CD8-positive, alpha-beta memory T cell (primary cell): ENCODE data around the gene CCDC88B. TPM values are rescaled to one million over a fixed set of nuclear protein-coding genes. Genes with fewer than 3 reads are reported as not detected.

Source experiments
- CTCF ChIA-PET: fragments of 350-600 bp; sonication (Branson Sonifier 250); formaldehyde crosslinking; loops from one replicate; lab custom pipeline; 2021; ENCODE audit warnings: antibody characterized with exemption; lab: Charles Lee
- POLR2A ChIA-PET: fragments of 350-600 bp; sonication (Branson Sonifier 250); formaldehyde crosslinking; loops from one replicate; lab custom pipeline; 2021; ENCODE audit warnings: antibody characterized with exemption; lab: Charles Lee
- DNase-seq, 5 donors: peaks; one replicate each; pipeline versions ENCODE4 v3.0.0 to v3.0.0-alpha.2; 2020 to 2022; ENCODE audit warnings: mixed read lengths in 1 of 5
- H3K27ac ChIP-seq: one replicate; pipeline ENCODE4 v1.7.0; 2013; ENCODE audit warnings: low read depth, mild to moderate bottlenecking, low read length, moderate library complexity
- H3K27me3 ChIP-seq: 2 replicates; pipeline ENCODE4 v1.7.0; 2013; ENCODE audit warnings: low read length, mild to moderate bottlenecking; ENCODE audit not compliant: insufficient read depth, poor library complexity, severe bottlenecking
- H3K36me3 ChIP-seq: 2 replicates; pipeline ENCODE4 v1.7.0; 2013; ENCODE audit warnings: mild to moderate bottlenecking, low read length, moderate library complexity; ENCODE audit not compliant: insufficient read depth
- H3K4me1 ChIP-seq: 2 replicates; pipeline ENCODE4 v1.7.0; 2013; ENCODE audit warnings: mild to moderate bottlenecking, low read length, moderate library complexity; ENCODE audit not compliant: insufficient read depth
- H3K4me3 ChIP-seq: 2 replicates; pipeline ENCODE4 v1.7.0; 2013; ENCODE audit warnings: mild to moderate bottlenecking, low read length
- H3K9me3 ChIP-seq: 2 replicates; pipeline ENCODE4 v1.7.0; 2013; ENCODE audit warnings: mild to moderate bottlenecking, low read length
- H3K27ac Mint-ChIP-seq, 8 donors: one replicate each; pipeline ENCODE4 v1.8.0; 2020 to 2021; ENCODE audit warnings: mixed read lengths in 8 of 8, mild to moderate bottlenecking in 6 of 8, inconsistent platforms in 3 of 8, moderate library complexity in 3 of 8
- H3K27me3 Mint-ChIP-seq, 2 donors: one replicate each; pipeline ENCODE4 v1.8.0; 2020 to 2021; ENCODE audit warnings: mixed read lengths in 2 of 2, mild to moderate bottlenecking in 1 of 2, moderate library complexity in 1 of 2
- H3K36me3 Mint-ChIP-seq, 3 donors: one replicate each; pipeline ENCODE4 v1.8.0; 2020 to 2021; ENCODE audit warnings: mixed read lengths in 3 of 3, inconsistent platforms in 1 of 3, mild to moderate bottlenecking in 1 of 3
- H3K4me1 Mint-ChIP-seq, 3 donors: one replicate each; pipeline ENCODE4 v1.8.0; 2020 to 2021; ENCODE audit warnings: mixed read lengths in 3 of 3, inconsistent platforms in 1 of 3, mild to moderate bottlenecking in 1 of 3
- H3K4me3 Mint-ChIP-seq, 7 donors: one replicate each; pipeline ENCODE4 v1.8.0; 2020 to 2021; ENCODE audit warnings: mixed read lengths in 7 of 7, mild to moderate bottlenecking in 6 of 7, moderate library complexity in 4 of 7, inconsistent platforms in 2 of 7
- H3K9me3 Mint-ChIP-seq, 5 donors: one replicate each; pipeline ENCODE4 v1.8.0; 2020 to 2022; ENCODE audit warnings: mixed read lengths in 5 of 5, mild to moderate bottlenecking in 3 of 5, moderate library complexity in 2 of 5, inconsistent platforms in 1 of 5
- polyA plus RNA-seq: library from polyadenylated mRNA; unstranded; fragments of 300-500 nt; fragmentation: Illumina TruSeq; gene quantifications from one replicate; pipeline ENCODE4 v1.2.3, GENCODE V29; 2021
- total RNA-seq, 2 experiments: library from RNA; stranded (reverse); gene quantifications; one replicate each; pipeline ENCODE4 v1.2.3, GENCODE V29; 2021

CCDC88B gene
- total and polyA plus RNA-seq, 3 experiments from 2014 or later: 45.6 to 105 (median 101) TPM

GRCh38 chr11:64294774-64295173, 45.2 kb upstream of the CCDC88B start:
- CTCF ChIA-PET: interaction anchor here (1.9 kb wide), 1 partner anchor 90 kb away, joined by 8 read pairs; no protein-coding TSS in a partner anchor
- H3K27me3 Mint-ChIP-seq: peaks cover 64 to 73% of the 10 kb centered on the region in 2 donors

GRCh38 chr11:64295760-64296159, 44.2 kb upstream of the CCDC88B start:
- DNase-seq: no peak
- no peak overlapping the region for H3K4me3 ChIP-seq
- H3K36me3 Mint-ChIP-seq: no peaks in the 10 kb centered on the region
- H3K9me3 ChIP-seq: no peaks in the 10 kb centered on the region
- H3K27ac Mint-ChIP-seq: no peak overlapping the region
- peaks cover 12 to 29% (median 14%) of the 10 kb centered on the region in 3 donors for H3K4me1 Mint-ChIP-seq
- no peaks in the 10 kb centered on the region for H3K36me3 ChIP-seq
- ChIA-PET POLR2A (interaction anchor here (0.6 kb wide), 1 partner anchor 10 kb away, joined by 7 read pairs; the partner anchor contains the start of gene GPR137), CTCF (interaction anchor here (1.9 kb wide), 1 partner anchor 91 kb away, joined by 8 read pairs; no protein-coding TSS in a partner anchor)
- peaks cover 76% of the 10 kb centered on the region for H3K27me3 ChIP-seq
- peaks cover 66 to 78% of the 10 kb centered on the region in 2 donors for H3K27me3 Mint-ChIP-seq
- no peak overlapping the region for H3K4me3 Mint-ChIP-seq
- H3K27ac ChIP-seq: no peak overlapping the region
- peaks cover 0 to 2% (median 0%) of the 10 kb centered on the region in 5 donors for H3K9me3 Mint-ChIP-seq
- peaks cover 13% of the 10 kb centered on the region for H3K4me1 ChIP-seq

More at GRCh38 chr11:64294774-64295173, 45.2 kb upstream of the CCDC88B start:
- H3K36me3 Mint-ChIP-seq: no peaks in the 10 kb centered on the region
- peaks cover 3 to 22% (median 8%) of the 10 kb centered on the region in 3 donors for H3K4me1 Mint-ChIP-seq
- POLR2A ChIA-PET: interaction anchor here (0.6 kb wide), 1 partner anchor 9 kb away, joined by 7 read pairs; the partner anchor contains the start of gene GPR137
- no peak overlapping the region for H3K27ac Mint-ChIP-seq
- H3K4me1 ChIP-seq: peaks cover 3% of the 10 kb centered on the region
- peaks cover 0 to 2% (median 0%) of the 10 kb centered on the region in 5 donors for H3K9me3 Mint-ChIP-seq
- H3K4me3 ChIP-seq: no peak overlapping the region
- H3K27me3 ChIP-seq: peaks cover 72% of the 10 kb centered on the region
- no peak for DNase-seq
- no peaks in the 10 kb centered on the region for H3K36me3 ChIP-seq
- H3K27ac ChIP-seq: no peak overlapping the region
- peak overlapping the region in 1 of 7 donors; percentile 57 for H3K4me3 Mint-ChIP-seq
- no peaks in the 10 kb centered on the region for H3K9me3 ChIP-seq

- no peaks in the 10 kb centered on the region for H3K9me3 Mint-ChIP-seq
- no peaks in the 10 kb centered on the region for H3K9me3 ChIP-seq
- H3K4me1 ChIP-seq: peaks cover 15% of the 10 kb centered on the region
- H3K36me3 ChIP-seq: no peaks in the 10 kb centered on the region
- peaks cover 15 to 31% (median 17%) of the 10 kb centered on the region in 3 donors for H3K4me1 Mint-ChIP-seq
- H3K4me3 ChIP-seq: no peak overlapping the region
- H3K27me3 Mint-ChIP-seq: peaks cover 67 to 79% of the 10 kb centered on the region in 2 donors
- no peak overlapping the region for H3K27ac Mint-ChIP-seq
- H3K36me3 Mint-ChIP-seq: no peaks in the 10 kb centered on the region
- DNase-seq: no peak
- CTCF ChIA-PET: interaction anchor here (1.9 kb wide), 1 partner anchor 91 kb away, joined by 8 read pairs; no protein-coding TSS in a partner anchor
- POLR2A ChIA-PET: no interaction called here
- no peak overlapping the region for H3K4me3 Mint-ChIP-seq
- peaks cover 74% of the 10 kb centered on the region for H3K27me3 ChIP-seq
- H3K27ac ChIP-seq: no peak overlapping the region
These were observed 43.8 kb upstream of the CCDC88B start for GRCh38 chr11:64296236-64296635.

GRCh38 chr11:64296830-64297698, 42.9 kb upstream of the CCDC88B start:
- Mint-ChIP-seq H3K4me3 (no peak overlapping the region), H3K4me1 (peaks cover 15 to 35% (median 17%) of the 10 kb centered on the region in 3 donors), H3K27ac (peak overlapping the region in 3 of 8 donors; percentile 5 to 70 (median 31)), H3K27me3 (peaks cover 71 to 82% of the 10 kb centered on the region in 2 donors), H3K9me3 (no peaks in the 10 kb centered on the region), H3K36me3 (no peaks in the 10 kb centered on the region)
- Histone ChIP-seq H3K9me3 (no peaks in the 10 kb centered on the region), H3K27ac (no peak overlapping the region), H3K36me3 (no peaks in the 10 kb centered on the region), H3K4me1 (peaks cover 15% of the 10 kb centered on the region), H3K4me3 (no peak overlapping the region), H3K27me3 (peaks cover 80% of the 10 kb centered on the region)
- DNase-seq: no peak
- ChIA-PET CTCF (interaction anchor here (0.9 to 2.9 kb wide), 3 partner anchors 25 to 92 kb away, joined by 3 to 12 read pairs (median 7); no protein-coding TSS in a partner anchor), POLR2A (no interaction called here)

- Histone ChIP-seq H3K4me1 (peaks cover 15% of the 10 kb centered on the region), H3K27ac (no peak overlapping the region), H3K36me3 (no peaks in the 10 kb centered on the region), H3K27me3 (peaks cover 75% of the 10 kb centered on the region), H3K4me3 (no peak overlapping the region), H3K9me3 (no peaks in the 10 kb centered on the region)
- Mint-ChIP-seq H3K4me3 (peak overlapping the region in 1 of 7 donors; percentile 1), H3K36me3 (no peaks in the 10 kb centered on the region), H3K4me1 (peaks cover 15 to 32% (median 17%) of the 10 kb centered on the region in 3 donors), H3K27ac (peak overlapping the region in 3 of 8 donors; percentile 5 to 70 (median 31)), H3K27me3 (peaks cover 71 to 79% of the 10 kb centered on the region in 2 donors), H3K9me3 (no peaks in the 10 kb centered on the region)
- CTCF ChIA-PET: interaction anchor here (0.9 to 2.9 kb wide), 4 partner anchors 26 to 93 kb away, joined by 3 to 12 read pairs (median 5); no protein-coding TSS in a partner anchor
- POLR2A ChIA-PET: no interaction called here
- no peak for DNase-seq
These were observed 42.2 kb upstream of the CCDC88B start for GRCh38 chr11:64297699-64298358.

- H3K36me3 Mint-ChIP-seq: no peaks in the 10 kb centered on the region
- H3K4me3 Mint-ChIP-seq: peak overlapping the region; percentile 11 to 86 (median 77)
- Histone ChIP-seq H3K4me3 (no peak overlapping the region), H3K9me3 (no peaks in the 10 kb centered on the region), H3K36me3 (no peaks in the 10 kb centered on the region), H3K27ac (no peak overlapping the region), H3K27me3 (peaks cover 64% of the 10 kb centered on the region), H3K4me1 (peaks cover 22% of the 10 kb centered on the region)
- H3K4me1 Mint-ChIP-seq: peaks cover 18 to 36% (median 20%) of the 10 kb centered on the region in 3 donors
- ChIA-PET POLR2A (interaction anchor here (0.6 kb wide), 2 partner anchors 28 to 1570 kb away, joined by 3 read pairs; no protein-coding TSS in a partner anchor), CTCF (interaction anchor here (0.8 to 2.9 kb wide), 3 partner anchors 32 to 134 kb away, joined by 3 to 12 read pairs (median 5); no protein-coding TSS in a partner anchor)
- peak overlapping the region in 6 of 8 donors; percentile 34 to 78 (median 38) for H3K27ac Mint-ChIP-seq
- peaks cover 58 to 66% of the 10 kb centered on the region in 2 donors for H3K27me3 Mint-ChIP-seq
- DNase-seq: peak in 1 of 5 donors; percentile 19
- no peaks in the 10 kb centered on the region for H3K9me3 Mint-ChIP-seq
These were observed 40.8 kb upstream of the CCDC88B start for GRCh38 chr11:64298966-64299846.
